K562 (cell line): ENCODE measurements around the gene FAM200B. TPM values are rescaled to one million over a fixed set of nuclear protein-coding genes. Genes with fewer than 3 reads are reported as not detected.

Source experiments
- ATAC-seq: fragments of 200-7000 bp; cut with Tn5 transposase; 3 replicates; pipeline ENCODE4 v1.9.1; 2020; ENCODE audit warnings: moderate library complexity
- BruUV-seq: library from RNA; stranded (reverse); fragments of 400-500 nt; replicated peaks from 2 replicates; lab custom pipeline; 2021; lab: Mats Ljungman, UMichigan
- CTCF ChIA-PET: fragments of 300-600 bp; formaldehyde crosslinking; extraction: SDS; loops from one replicate; lab custom pipeline; 2021; ENCODE audit warnings: low intra/inter-chr PET ratio; lab: Yijun Ruan, JAX
- POLR2A ChIA-PET: fragments of 300-600, 350-650 bp; sonication (Branson Sonifier 250); formaldehyde crosslinking; extraction: SDS; loops from one replicate; lab custom pipeline; 2021; ENCODE audit warnings: antibody characterized with exemption, inconsistent platforms; lab: Yijun Ruan, JAX
- DNase-seq, 4 experiments: peaks; one replicate each; pipeline versions ENCODE4 v3.0.0 to v3.0.0-alpha.2; 2011 to 2018; ENCODE audit warnings: low spot score in 3 of 4, mixed read lengths in 3 of 4; ENCODE audit errors: extremely low read depth in 1 of 4
- FAIRE-seq: peaks from 2 replicates; lab custom pipeline; 2011; peaks lifted over from hg19 to GRCh38; lab: Jason Lieb, UNC
- H2AFZ ChIP-seq: 2 replicates; pipeline ENCODE4 v1.6.0; 2011; ENCODE audit warnings: low read depth, low read length, control low read depth, inconsistent platforms
- H3K27ac ChIP-seq: fragments of 200-600 bp; 3 replicates; pipeline ENCODE4 v1.8.0; 2011; ENCODE audit warnings: low read depth, mild to moderate bottlenecking, control low read depth, inconsistent platforms, low read length, moderate library complexity, mixed read lengths; ENCODE audit errors: extremely low read depth
- H3K27me3 ChIP-seq, 2 experiments: fragments of 300-600 bp in 1 of 2; 2 replicates in 1 of 2; 3 replicates in 1 of 2; pipeline versions ENCODE4 v1.6.0 to v1.8.0; 2011; ENCODE audit warnings: inconsistent platforms in 2 of 2, low read length in 2 of 2, mild to moderate bottlenecking in 1 of 2, mixed read lengths in 1 of 2, moderate library complexity in 1 of 2; ENCODE audit not compliant: control insufficient read depth in 2 of 2, insufficient read depth in 2 of 2
- H3K36me3 ChIP-seq: fragments of 300-600 bp; 3 replicates; pipeline ENCODE4 v1.8.0; 2011; ENCODE audit warnings: mild to moderate bottlenecking, low read length, inconsistent platforms; ENCODE audit not compliant: control insufficient read depth, insufficient read depth
- H3K4me1 ChIP-seq, 2 experiments: fragments of 200-600 bp in 1 of 2; replicated peaks in 1 of 2; 2 replicates in 1 of 2; 3 replicates in 1 of 2; pipeline versions ENCODE4 v1.5.1 to v1.8.0; 2011; ENCODE audit warnings: inconsistent platforms in 2 of 2, low read length in 2 of 2, mild to moderate bottlenecking in 1 of 2, mixed read lengths in 1 of 2, moderate library complexity in 1 of 2; ENCODE audit not compliant: control insufficient read depth in 2 of 2, insufficient read depth in 2 of 2
- H3K4me2 ChIP-seq: 2 replicates; pipeline ENCODE4 v1.6.1; 2011; ENCODE audit warnings: low read length, control low read depth, inconsistent platforms, mixed read lengths; ENCODE audit not compliant: insufficient read depth
- H3K4me3 ChIP-seq: fragments of 200-600 bp; sonication (generic), shearing (Covaris generic); 2 replicates; pipeline ENCODE4 v1.5.1; 2016; ENCODE audit warnings: control low read depth, inconsistent platforms
- H3K79me2 ChIP-seq: fragments of 200-600 bp; 3 replicates; pipeline ENCODE4 v1.8.0; 2011; ENCODE audit warnings: low read length, inconsistent platforms; ENCODE audit not compliant: control insufficient read depth, insufficient read depth
- H3K9ac ChIP-seq, 2 experiments: 2 replicates each; pipeline versions ENCODE4 v1.6.0 to v1.6.1; 2011; ENCODE audit warnings: low read depth in 2 of 2, low read length in 2 of 2, control low read depth in 1 of 2, inconsistent platforms in 1 of 2, mild to moderate bottlenecking in 1 of 2, mixed read lengths in 1 of 2; ENCODE audit not compliant: insufficient read depth in 1 of 2
- H3K9me1 ChIP-seq: one replicate; pipeline ENCODE4 v1.6.0; 2011; ENCODE audit warnings: inconsistent platforms, mild to moderate bottlenecking, low read length, moderate library complexity; ENCODE audit not compliant: control insufficient read depth, insufficient read depth
- H3K9me3 ChIP-seq: replicated peaks from 2 replicates; pipeline ENCODE4 v1.5.1; 2011; ENCODE audit warnings: low read depth, low read length, inconsistent platforms; ENCODE audit not compliant: control insufficient read depth, insufficient read depth
- H4K20me1 ChIP-seq: replicated peaks from 2 replicates; pipeline ENCODE4 v1.6.1; 2011; ENCODE audit warnings: low read length, inconsistent platforms, mixed read lengths; ENCODE audit not compliant: control insufficient read depth, insufficient read depth
- ARID3B ChIP-seq: fragments of 250-450 bp; sonication (Bioruptor Pico); IDR thresholded peaks from 2 replicates; pipeline ENCODE4 v1.4.0; 2020; ENCODE audit warnings: borderline replicate concordance
- CEBPB ChIP-seq: fragments of 450-650 bp; IDR thresholded peaks from 2 replicates; pipeline ENCODE4 v1.6.1; 2016; ENCODE audit warnings: missing genetic modification characterization, missing compliant biosample characterization
- CEBPG ChIP-seq, 3 experiments: fragments of 200-800 bp in 1 of 3; sonication (Bioruptor generic) in 1 of 3; sonication (generic) in 1 of 3; formaldehyde crosslinking in 1 of 3; IDR thresholded peaks in 2 of 3; conservative IDR thresholded peaks in 1 of 3; 2 replicates each; pipeline versions ENCODE4 v1.6.1 to v1.8.0; 2016 to 2022; ENCODE audit warnings: missing compliant biosample characterization in 2 of 3, missing genetic modification characterization in 2 of 3, mild to moderate bottlenecking in 1 of 3, missing genetic modification reagents in 1 of 3
- MNT ChIP-seq, 2 experiments: fragments of 450-650 bp; conservative IDR thresholded peaks; 2 replicates each; pipeline ENCODE4 v1.6.1; 2017; ENCODE audit warnings: mild to moderate bottlenecking in 2 of 2, moderate library complexity in 2 of 2
- NFE2 ChIP-seq: IDR thresholded peaks from 2 replicates; pipeline ENCODE4 v1.6.1; 2014; ENCODE audit warnings: antibody characterized with exemption, low read depth
- SRF ChIP-seq, 2 experiments: fragments of 250-450, 450-650 bp in 1 of 2; sonication (Bioruptor Pico) in 1 of 2; sonication (generic) in 1 of 2; formaldehyde crosslinking; IDR thresholded peaks; 2 replicates each; pipeline versions ENCODE4 v1.5.0 to v1.5.1; 2020 to 2022; ENCODE audit warnings: mild to moderate bottlenecking in 1 of 2, missing genetic modification reagents in 1 of 2
- ZNF143 ChIP-seq: sonication (generic); formaldehyde crosslinking; IDR thresholded peaks from 2 replicates; pipeline ENCODE4 v1.9.0; 2022; ENCODE audit warnings: mild to moderate bottlenecking, missing genetic modification reagents
- WGBS: fragments of 100-300 bp; shearing (Covaris generic); methylation state at CpG from one replicate; pipeline ENCODE4 v1.1.6; 2016; ENCODE audit warnings: low coverage, mixed read lengths; ENCODE audit not compliant: insufficient coverage; ENCODE audit errors: missing lambda C conversion rate; 5-methylcytosine and 5-hydroxymethylcytosine counted together
- in situ Hi-C: fragments of 300-500 bp; cut with MboI; formaldehyde crosslinking; loops from 4 replicates; pipeline ENCODE4 v1.15.0; 2018; ENCODE audit warnings: inconsistent platforms, mixed read lengths
- intact Hi-C: fragments of 100-400 bp; cut with micrococcal nuclease; formaldehyde crosslinking; loops from 2 replicates; pipeline ENCODE4 v1.14.2; 2022
- polyA plus RNA-seq, 8 experiments: library from polyadenylated mRNA; depleted of rRNA in 4 of 8; stranded (reverse) in 5 of 8; unstranded in 3 of 8; fragments of >200 nt; fragmentation: Nextera tagmentation in 2 of 8; fragmentation: Illumina TruSeq in 1 of 8; extraction: Ambion mirVana in 2 of 8; extraction: Trizol in 1 of 8; gene quantifications; 2 replicates each; pipeline versions ENCODE4 v1.2.1 to v1.2.3, GENCODE V29; 2011 to 2014; ENCODE audit warnings: inconsistent platforms in 1 of 8, missing spikeins in 1 of 8
- total RNA-seq, 7 experiments: library from RNA; depleted of rRNA in 6 of 7; stranded (reverse); fragments of >200 nt in 6 of 7; fragmentation: Illumina TruSeq in 2 of 7; extraction: Trizol in 2 of 7; gene quantifications; 2 replicates each; pipeline versions ENCODE4 v1.2.1 to v1.2.3, GENCODE V29; 2011 to 2021; ENCODE audit warnings: low replicate concordance in 1 of 7

The FAM200B gene
- total and polyA plus RNA-seq, 9 of the 15 experiments (the other 6 are each of a cell fraction or from before 2014, with no cell fraction given): 17.4 to 48.0 (median 25.5) TPM

DNA sequence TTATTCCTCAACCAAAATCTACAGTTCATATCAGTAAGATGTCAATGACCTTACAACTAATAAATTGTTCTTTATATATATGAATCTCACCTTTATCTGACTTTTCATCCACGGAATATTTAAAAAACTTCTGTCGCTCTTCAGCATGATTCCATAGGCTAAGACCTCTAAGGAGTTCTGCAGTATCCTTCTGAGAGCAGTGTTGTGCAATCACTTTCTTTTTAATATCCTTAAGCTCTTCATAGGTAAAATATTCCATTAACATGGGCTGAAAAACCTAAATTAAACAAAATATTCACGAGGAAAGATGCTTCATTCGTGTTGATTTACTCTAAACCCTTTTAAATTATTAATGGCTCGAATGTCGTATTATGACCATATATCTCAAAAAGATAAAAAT is 43.2 kb upstream of the FAM200B start:
- FAIRE-seq (no peak), ATAC-seq (no peak), DNase-seq (no peak)
- ChIA-PET POLR2A (no interaction called here), CTCF (no interaction called here)
- H3K27ac ChIP-seq: no peak overlapping the region
- H3K36me3 ChIP-seq: peaks cover 52% of the 10 kb centered on the region; the same call in 2 of the 3 replicates
- H3K4me3 ChIP-seq: no peak overlapping the region
- H3K9ac ChIP-seq: no peak overlapping the region
- in situ Hi-C loops: no loop called here
- BruUV-seq: no TSS peak
- no peaks in the 10 kb centered on the region for H3K4me1 ChIP-seq
- H3K9me3 ChIP-seq: no peaks in the 10 kb centered on the region
- no peaks in the 10 kb centered on the region for H3K27me3 ChIP-seq
- TF ChIP-seq ZNF143 (CRISPR knock-in tag) (no peak), NFE2 (no peak), SRF (CRISPR knock-in tag; IDR thresholded peaks at IDR 0.05) (no peak), CEBPG (CRISPR knock-in tag; IDR thresholded peaks at IDR 0.05) (no peak), CEBPG (tag; conservative IDR thresholded peaks at IDR 0.05 in 1 of 2, IDR thresholded peaks at IDR 0.05 in 1 of 2) (peak in 1 of 2 experiments; percentile 65; a peak in 2 of 4 replicates), MNT (conservative IDR thresholded peaks at IDR 0.05) (no peak), ARID3B (CRISPR knock-in tag) (no peak), CEBPB (tag) (peak; percentile 56; the same call in 1 of the 2 replicates)
- H3K79me2 ChIP-seq: peaks cover 9% of the 10 kb centered on the region; the same call in 2 of the 3 replicates
- WGBS: 86% methylated on average over 6 of the region's 6 CpGs
- no peaks in the 10 kb centered on the region for H3K9me1 ChIP-seq
- no peaks in the 10 kb centered on the region for H4K20me1 ChIP-seq
- intact Hi-C loops: no loop called here
- no peak overlapping the region for H3K4me2 ChIP-seq
- no peak overlapping the region for H2AFZ ChIP-seq
